Measurements from ENCODE around the gene SLITRK3.

- TF ChIP-seq CTCF (IDR thresholded peaks at IDR 0.05), result no peak
- TF ChIP-seq POLR2AphosphoS5 (IDR thresholded peaks at IDR 0.05; ENCODE audit: insufficient read depth in 1 of 2, low read depth in 1 of 2), result no peak
- no peak for TF ChIP-seq POLR2A (IDR thresholded peaks at IDR 0.05)
Observed at GRCh38 chr3:165210727-165211126, 14.5 kb upstream of the SLITRK3 start.

Data from vagina (tissue), 2 donors.